ENCODE measurements around the gene TRIM46.

DNA sequence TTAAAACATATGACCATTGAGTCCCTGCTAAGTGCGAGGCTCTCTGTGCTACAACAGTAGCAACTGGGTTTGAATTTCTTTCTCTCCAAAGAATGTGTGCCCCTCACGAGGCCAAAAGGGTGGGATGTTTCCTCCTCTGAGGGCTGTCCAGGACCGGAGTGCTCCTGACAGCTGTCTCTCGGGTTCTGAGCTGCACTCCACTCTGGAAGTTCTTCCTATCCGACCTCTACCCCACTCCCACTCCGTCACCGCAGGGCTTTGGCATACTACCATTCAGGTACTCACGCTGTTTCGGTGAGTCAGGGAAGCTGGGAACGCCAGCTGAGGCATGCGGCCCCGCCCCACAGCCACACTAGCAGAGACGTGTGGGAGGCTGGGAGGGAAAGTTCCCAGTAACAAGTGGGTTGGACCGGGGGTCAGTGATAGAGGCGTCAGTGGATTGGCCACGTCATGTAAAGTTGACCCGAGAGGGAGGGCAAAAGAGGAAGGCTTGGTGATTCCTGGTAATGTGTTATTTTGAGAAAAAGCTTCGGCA is 38.7 kb upstream of the TRIM46 start:
- TF ChIP-seq RFX5 (IDR thresholded peaks at IDR 0.05) (no peak), FOXS1 (CRISPR knock-in tag; IDR thresholded peaks at IDR 0.05) (no peak)
- TF ChIP-seq, protein P1, sequence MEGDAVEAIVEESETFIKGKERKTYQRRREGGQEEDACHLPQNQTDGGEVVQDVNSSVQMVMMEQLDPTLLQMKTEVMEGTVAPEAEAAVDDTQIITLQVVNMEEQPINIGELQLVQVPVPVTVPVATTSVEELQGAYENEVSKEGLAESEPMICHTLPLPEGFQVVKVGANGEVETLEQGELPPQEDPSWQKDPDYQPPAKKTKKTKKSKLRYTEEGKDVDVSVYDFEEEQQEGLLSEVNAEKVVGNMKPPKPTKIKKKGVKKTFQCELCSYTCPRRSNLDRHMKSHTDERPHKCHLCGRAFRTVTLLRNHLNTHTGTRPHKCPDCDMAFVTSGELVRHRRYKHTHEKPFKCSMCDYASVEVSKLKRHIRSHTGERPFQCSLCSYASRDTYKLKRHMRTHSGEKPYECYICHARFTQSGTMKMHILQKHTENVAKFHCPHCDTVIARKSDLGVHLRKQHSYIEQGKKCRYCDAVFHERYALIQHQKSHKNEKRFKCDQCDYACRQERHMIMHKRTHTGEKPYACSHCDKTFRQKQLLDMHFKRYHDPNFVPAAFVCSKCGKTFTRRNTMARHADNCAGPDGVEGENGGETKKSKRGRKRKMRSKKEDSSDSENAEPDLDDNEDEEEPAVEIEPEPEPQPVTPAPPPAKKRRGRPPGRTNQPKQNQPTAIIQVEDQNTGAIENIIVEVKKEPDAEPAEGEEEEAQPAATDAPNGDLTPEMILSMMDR (IDR thresholded peaks at IDR 0.05): no peak
